B cell (primary cell): ENCODE measurements around the gene FRS3. TPM values are rescaled to one million over a fixed set of nuclear protein-coding genes. Genes with fewer than 3 reads are reported as not detected.

ENCODE experiments used
- ATAC-seq: fragments of 200-7000 bp; cut with Tn5 transposase; one replicate; pipeline ENCODE4 v1.10.0; 2021; ENCODE audit warnings: low read depth, mild to moderate bottlenecking, moderate number of reproducible peaks, moderate library complexity
- CTCF ChIA-PET: fragments of 350-600 bp; sonication (Branson Sonifier 250); formaldehyde crosslinking; loops from one replicate; lab custom pipeline; 2021; ENCODE audit warnings: antibody characterized with exemption, inconsistent platforms; lab: Charles Lee
- POLR2A ChIA-PET: fragments of 350-600 bp; sonication (Branson Sonifier 250); formaldehyde crosslinking; loops from one replicate; lab custom pipeline; 2021; ENCODE audit warnings: antibody characterized with exemption; lab: Charles Lee
- DNase-seq: peaks from one replicate; pipeline ENCODE4 v3.0.0; 2013
- H2AFZ ChIP-seq: 2 replicates; pipeline ENCODE4 v1.6.1; 2012; ENCODE audit warnings: mild to moderate bottlenecking, low read depth, low read length; ENCODE audit not compliant: insufficient read depth, poor library complexity, severe bottlenecking
- H3K27ac ChIP-seq, 2 donors: 1 replicate in 1 of 2; 2 replicates in 1 of 2; pipeline ENCODE4 v1.5.1; 2012 to 2013; ENCODE audit warnings: low read length in 2 of 2, mild to moderate bottlenecking in 2 of 2, moderate library complexity in 1 of 2
- H3K27me3 ChIP-seq, 4 experiments: fragments of 200-600 bp in 1 of 4; sonication (generic) in 1 of 4; replicated peaks in 1 of 4; 1 replicate in 2 of 4; 2 replicates in 2 of 4; pipeline versions ENCODE4 v1.6.1 to v1.7.0; 2013 to 2016; ENCODE audit warnings: low read length in 3 of 4, mild to moderate bottlenecking in 2 of 4, mixed read lengths in 1 of 4, moderate library complexity in 1 of 4; ENCODE audit not compliant: insufficient read depth in 4 of 4, control insufficient read depth in 3 of 4; ENCODE audit errors: control extremely low read depth in 1 of 4
- H3K36me3 ChIP-seq, 2 experiments: replicated peaks in 1 of 2; 1 replicate in 1 of 2; 2 replicates in 1 of 2; pipeline versions ENCODE4 v1.6.1 to v1.7.1; 2013; ENCODE audit warnings: low read length in 1 of 2; ENCODE audit not compliant: insufficient read depth in 2 of 2, control insufficient read depth in 1 of 2; ENCODE audit errors: control extremely low read depth in 1 of 2, extremely low read depth in 1 of 2
- H3K4me1 ChIP-seq, 2 donors: fragments of 200-600 bp in 1 of 2; sonication (generic) in 1 of 2; 1 replicate in 1 of 2; 2 replicates in 1 of 2; pipeline versions ENCODE4 v1.5.1 to v1.6.1; 2013 to 2017; ENCODE audit warnings: low read length in 2 of 2; ENCODE audit not compliant: control insufficient read depth in 2 of 2, insufficient read depth in 2 of 2
- H3K4me2 ChIP-seq: replicated peaks from 2 replicates; pipeline ENCODE3; 2012; ENCODE audit warnings: mild to moderate bottlenecking, low read depth, low read length; ENCODE audit not compliant: poor library complexity, severe bottlenecking
- H3K4me3 ChIP-seq, 5 experiments: fragments of 200-600 bp in 1 of 5; sonication (generic) in 1 of 5; 1 replicate in 3 of 5; 2 replicates in 2 of 5; pipeline versions ENCODE4 v1.5.1 to v1.7.0; 2011 to 2016; ENCODE audit warnings: low read length in 4 of 5, mild to moderate bottlenecking in 4 of 5, low read depth in 2 of 5, control low read depth in 1 of 5, moderate library complexity in 1 of 5; ENCODE audit not compliant: insufficient read depth in 1 of 5; ENCODE audit errors: control extremely low read depth in 1 of 5, extremely low read depth in 1 of 5
- H3K79me2 ChIP-seq: fragments of 200-600 bp; sonication (generic); one replicate; pipeline ENCODE4 v1.6.0; 2016; ENCODE audit warnings: low read length; ENCODE audit not compliant: control insufficient read depth, insufficient read depth
- H3K9ac ChIP-seq: fragments of 200-600 bp; sonication (generic); 2 replicates; pipeline ENCODE4 v1.6.1; 2017; ENCODE audit warnings: mild to moderate bottlenecking, low read length, moderate library complexity
- H3K9me3 ChIP-seq, 3 donors: one replicate each; pipeline versions ENCODE4 v1.6.1 to v1.7.1; 2013; ENCODE audit warnings: low read length in 2 of 3; ENCODE audit not compliant: control insufficient read depth in 2 of 3, insufficient read depth in 1 of 3; ENCODE audit errors: control extremely low read depth in 1 of 3
- H4K20me1 ChIP-seq: 2 replicates; pipeline ENCODE4 v1.6.0; 2012; ENCODE audit warnings: mild to moderate bottlenecking, low read length; ENCODE audit not compliant: insufficient read depth, control insufficient read depth, poor library complexity, severe bottlenecking
- H3K27ac Mint-ChIP-seq: one replicate; pipeline ENCODE4 v1.8.0; 2021; ENCODE audit warnings: mixed read lengths
- H3K27me3 Mint-ChIP-seq: one replicate; pipeline ENCODE4 v1.8.0; 2021; ENCODE audit warnings: mixed read lengths
- H3K4me1 Mint-ChIP-seq: one replicate; pipeline ENCODE4 v1.8.0; 2021; ENCODE audit warnings: mixed read lengths
- H3K4me3 Mint-ChIP-seq: one replicate; pipeline ENCODE4 v1.8.0; 2021; ENCODE audit warnings: mixed read lengths
- H3K9me3 Mint-ChIP-seq: one replicate; pipeline ENCODE4 v1.8.0; 2022; ENCODE audit warnings: mixed read lengths; ENCODE audit not compliant: insufficient read depth
- CTCF ChIP-seq: fragments of 200-600 bp; IDR thresholded peaks from one replicate; pipeline ENCODE4 v1.8.0; 2022; ENCODE audit warnings: antibody characterized with exemption, mild to moderate bottlenecking
- EZH2 ChIP-seq: IDR thresholded peaks from 2 replicates; pipeline ENCODE4 v1.6.1; 2012; ENCODE audit warnings: borderline replicate concordance, low read depth, mild to moderate bottlenecking, moderate library complexity, low read length; ENCODE audit not compliant: insufficient read depth, poor library complexity, severe bottlenecking
- WGBS: methylation state at CpG from one replicate; pipeline ENCODE4 v1.1.5; 2013; ENCODE audit warnings: missing lambda C conversion rate; ENCODE audit not compliant: insufficient coverage; 5-methylcytosine and 5-hydroxymethylcytosine counted together
- intact Hi-C: fragments of 100-400 bp; cut with micrococcal nuclease; formaldehyde crosslinking; loops from one replicate; pipeline ENCODE4 v1.10.0; 2022
- polyA plus RNA-seq: library from polyadenylated mRNA; depleted of rRNA; stranded (reverse); fragments of >200 nt; gene quantifications from 2 replicates; pipeline ENCODE4 v1.2.3, GENCODE V29; 2012
- total RNA-seq, 2 donors: library from RNA; stranded (reverse); fragments of 120-200 nt in 1 of 2; gene quantifications; 1 replicate in 1 of 2; 2 replicates in 1 of 2; pipeline versions ENCODE4 v1.2.3 to v1.2.4, GENCODE V29; 2013 to 2022

Gene FRS3
- total and polyA plus RNA-seq, 2 donors (not counting 1 experiment from before 2014, with no cell fraction given) = 9.8 to 12.0 TPM

- Histone ChIP-seq H3K27ac (no peak overlapping the region), H3K79me2 (peaks cover 8% of the 10 kb centered on the region), H4K20me1 (no peaks in the 10 kb centered on the region), H3K27me3 (no peaks in the 10 kb centered on the region), H3K9me3 (no peaks in the 10 kb centered on the region), H3K9ac (no peak overlapping the region), H2AFZ (no peak overlapping the region), H3K4me3 (no peak overlapping the region), H3K4me1 (peaks cover 7% of the 10 kb centered on the region in 2 donors), H3K36me3 (peaks cover 2 to 49% of the 10 kb centered on the region in 2 experiments), H3K4me2 (no peak overlapping the region)
- 100% methylated on average over 3 of the region's 3 CpGs for WGBS
- H3K27ac Mint-ChIP-seq = no peak overlapping the region
- intact Hi-C loops = no loop called here
- ChIA-PET POLR2A (no interaction called here), CTCF (interaction anchor here (1.3 to 2.8 kb wide), 3 partner anchors 91 to 172 kb away, joined by 3 to 34 read pairs (median 6); no protein-coding TSS in a partner anchor)
- no peak for TF ChIP-seq CTCF
- TF ChIP-seq EZH2 = no peak
- ATAC-seq (no peak), DNase-seq (no peak)
- no peak overlapping the region for H3K4me3 Mint-ChIP-seq
- no peaks in the 10 kb centered on the region for H3K9me3 Mint-ChIP-seq
- peaks cover 6% of the 10 kb centered on the region for H3K4me1 Mint-ChIP-seq
- H3K27me3 Mint-ChIP-seq = no peaks in the 10 kb centered on the region
Measured at GRCh38 chr6:41774841-41775240, 4.9 kb downstream of the FRS3 start.

- H3K9ac ChIP-seq = no peak overlapping the region
- no peaks in the 10 kb centered on the region for H4K20me1 ChIP-seq
- no peak overlapping the region for H3K27ac ChIP-seq
- TF ChIP-seq EZH2 = no peak
- TF ChIP-seq CTCF = no peak
- no peak overlapping the region for H2AFZ ChIP-seq
- H3K27ac Mint-ChIP-seq = no peak overlapping the region
- H3K9me3 ChIP-seq = no peaks in the 10 kb centered on the region
- H3K4me3 ChIP-seq = no peak overlapping the region
- intact Hi-C loops = no loop called here
- 94% methylated on average over 24 of the region's 29 CpGs for WGBS
- H3K4me1 ChIP-seq = no peaks in the 10 kb centered on the region
- peaks cover 2 to 39% of the 10 kb centered on the region in 2 experiments for H3K36me3 ChIP-seq
- H3K4me1 Mint-ChIP-seq = no peaks in the 10 kb centered on the region
- no peak overlapping the region for H3K4me2 ChIP-seq
- ATAC-seq (no peak), DNase-seq (no peak)
- no peak overlapping the region for H3K4me3 Mint-ChIP-seq
- H3K79me2 ChIP-seq = no peaks in the 10 kb centered on the region
- H3K27me3 Mint-ChIP-seq = no peaks in the 10 kb centered on the region
- no peaks in the 10 kb centered on the region for H3K9me3 Mint-ChIP-seq
- POLR2A ChIA-PET = no interaction called here
- H3K27me3 ChIP-seq = no peaks in the 10 kb centered on the region
- CTCF ChIA-PET = interaction anchor here (0.7 kb wide), 1 partner anchor 15 kb away, joined by 3 read pairs; no protein-coding TSS in a partner anchor
Measured at GRCh38 chr6:41771058-41771983, 8.4 kb downstream of the FRS3 start.
